ENCODE measurements around the gene QDPR.

DNA sequence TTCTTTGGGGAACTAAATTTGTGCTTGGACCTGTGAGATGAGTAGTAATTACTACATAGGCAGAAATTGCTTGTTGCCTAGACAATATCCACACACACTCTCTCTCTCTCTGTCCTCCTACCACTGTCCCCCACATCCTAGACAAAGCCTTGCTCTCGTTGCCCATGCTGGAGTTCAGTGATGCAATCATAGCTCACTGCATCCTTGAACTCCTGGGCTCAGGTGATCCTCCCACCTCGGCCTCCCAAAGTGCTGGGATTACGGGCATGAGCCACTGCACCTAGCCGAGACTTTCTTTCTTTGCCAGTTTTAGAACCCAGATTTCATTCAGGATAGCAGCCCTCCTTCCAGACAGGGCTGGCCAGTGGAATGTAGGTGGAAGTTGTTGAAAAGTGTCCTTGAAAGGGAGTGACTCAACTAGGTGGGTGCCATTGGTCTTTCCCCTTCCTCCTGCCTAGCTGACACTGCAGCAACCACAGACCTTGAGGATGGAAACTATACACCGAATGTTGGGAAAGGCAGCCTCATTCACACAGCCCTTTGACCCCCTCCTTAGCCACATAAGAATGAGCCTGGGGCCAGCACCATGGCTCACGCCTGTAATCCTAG, 48.3 kb upstream of the QDPR start:
- no peak for TF ChIP-seq POLR2A (IDR thresholded peaks at IDR 0.05)
- TF ChIP-seq, protein P1, sequence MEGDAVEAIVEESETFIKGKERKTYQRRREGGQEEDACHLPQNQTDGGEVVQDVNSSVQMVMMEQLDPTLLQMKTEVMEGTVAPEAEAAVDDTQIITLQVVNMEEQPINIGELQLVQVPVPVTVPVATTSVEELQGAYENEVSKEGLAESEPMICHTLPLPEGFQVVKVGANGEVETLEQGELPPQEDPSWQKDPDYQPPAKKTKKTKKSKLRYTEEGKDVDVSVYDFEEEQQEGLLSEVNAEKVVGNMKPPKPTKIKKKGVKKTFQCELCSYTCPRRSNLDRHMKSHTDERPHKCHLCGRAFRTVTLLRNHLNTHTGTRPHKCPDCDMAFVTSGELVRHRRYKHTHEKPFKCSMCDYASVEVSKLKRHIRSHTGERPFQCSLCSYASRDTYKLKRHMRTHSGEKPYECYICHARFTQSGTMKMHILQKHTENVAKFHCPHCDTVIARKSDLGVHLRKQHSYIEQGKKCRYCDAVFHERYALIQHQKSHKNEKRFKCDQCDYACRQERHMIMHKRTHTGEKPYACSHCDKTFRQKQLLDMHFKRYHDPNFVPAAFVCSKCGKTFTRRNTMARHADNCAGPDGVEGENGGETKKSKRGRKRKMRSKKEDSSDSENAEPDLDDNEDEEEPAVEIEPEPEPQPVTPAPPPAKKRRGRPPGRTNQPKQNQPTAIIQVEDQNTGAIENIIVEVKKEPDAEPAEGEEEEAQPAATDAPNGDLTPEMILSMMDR (IDR thresholded peaks at IDR 0.05), result no peak
